K562 (cell line): ENCODE measurements around the gene SGSH. TPM values are rescaled to one million over a fixed set of nuclear protein-coding genes. Genes with fewer than 3 reads are reported as not detected.

Source experiments
- ARNT ChIP-seq, 2 experiments: fragments of 450-650 bp; IDR thresholded peaks; 2 replicates each; pipeline ENCODE4 v1.6.1; 2016; ENCODE audit warnings: mild to moderate bottlenecking in 1 of 2
- CCNT2 ChIP-seq: IDR thresholded peaks from 2 replicates; pipeline ENCODE4 v1.6.1; 2011; ENCODE audit warnings: borderline replicate concordance, low read depth, mild to moderate bottlenecking, moderate library complexity, mixed read lengths, low read length; ENCODE audit not compliant: insufficient read length; ENCODE audit errors: extremely low read depth
- ESRRA ChIP-seq: fragments of 450-650 bp; IDR thresholded peaks from 2 replicates; pipeline ENCODE4 v1.6.1; 2014; ENCODE audit warnings: low read depth, mild to moderate bottlenecking, moderate library complexity, borderline replicate concordance
- GABPA ChIP-seq: fragments of 200-800 bp; sonication (Bioruptor generic); conservative IDR thresholded peaks from 2 replicates; pipeline ENCODE4 v1.6.1; 2016; ENCODE audit warnings: low read depth, missing genetic modification characterization, missing compliant biosample characterization
- GMEB1 ChIP-seq: fragments of 250-450 bp; sonication (Bioruptor Pico); IDR thresholded peaks from 2 replicates; pipeline ENCODE4 v1.4.0; 2020; ENCODE audit warnings: mild to moderate bottlenecking
- MXI1 ChIP-seq: IDR thresholded peaks from 2 replicates; pipeline ENCODE4 v1.6.1; 2011; ENCODE audit warnings: low read depth, mild to moderate bottlenecking, improper control_type of control experiment, low read length
- MYC ChIP-seq, 2 experiments: fragments of 250-450 bp in 1 of 2; sonication (Bioruptor Pico) in 1 of 2; IDR thresholded peaks; 2 replicates each; pipeline versions ENCODE4 v1.5.1 to v1.6.1; 2012 to 2021; ENCODE audit warnings: low read depth in 2 of 2, borderline replicate concordance in 1 of 2, improper control_type of control experiment in 1 of 2, low read length in 1 of 2, mild to moderate bottlenecking in 1 of 2, moderate library complexity in 1 of 2
- polyA plus RNA-seq, 8 experiments: library from polyadenylated mRNA; depleted of rRNA in 4 of 8; stranded (reverse) in 5 of 8; unstranded in 3 of 8; fragments of >200 nt; fragmentation: Nextera tagmentation in 2 of 8; fragmentation: Illumina TruSeq in 1 of 8; extraction: Ambion mirVana in 2 of 8; extraction: Trizol in 1 of 8; gene quantifications; 2 replicates each; pipeline versions ENCODE4 v1.2.1 to v1.2.3, GENCODE V29; 2011 to 2014; ENCODE audit warnings: inconsistent platforms in 1 of 8, missing spikeins in 1 of 8
- total RNA-seq, 7 experiments: library from RNA; depleted of rRNA in 6 of 7; stranded (reverse); fragments of >200 nt in 6 of 7; fragmentation: Illumina TruSeq in 2 of 7; extraction: Trizol in 2 of 7; gene quantifications; 2 replicates each; pipeline versions ENCODE4 v1.2.1 to v1.2.3, GENCODE V29; 2011 to 2021; ENCODE audit warnings: low replicate concordance in 1 of 7
- TF ChIP-seq, protein P1 (sequence below): sonication (generic); formaldehyde crosslinking; IDR thresholded peaks from 2 replicates; pipeline ENCODE4 v1.9.0; 2022; ENCODE audit warnings: mild to moderate bottlenecking, missing genetic modification reagents
- TF ChIP-seq, protein P2 (sequence below): fragments of 450-650 bp; IDR thresholded peaks from 2 replicates; pipeline ENCODE4 v1.6.1; 2016

Gene SGSH
- total and polyA plus RNA-seq, 9 of the 15 experiments (the other 6 are each of a cell fraction or from before 2014, with no cell fraction given), result 0.25 to 15.7 (median 4.9) TPM

- peak; percentile 85; the same call in 1 of the 2 replicates for TF ChIP-seq ESRRA
- no peak for TF ChIP-seq GMEB1 (CRISPR knock-in tag)
- no peak for TF ChIP-seq MXI1
- peak; percentile 11 for TF ChIP-seq CCNT2
- TF ChIP-seq, protein P1, sequence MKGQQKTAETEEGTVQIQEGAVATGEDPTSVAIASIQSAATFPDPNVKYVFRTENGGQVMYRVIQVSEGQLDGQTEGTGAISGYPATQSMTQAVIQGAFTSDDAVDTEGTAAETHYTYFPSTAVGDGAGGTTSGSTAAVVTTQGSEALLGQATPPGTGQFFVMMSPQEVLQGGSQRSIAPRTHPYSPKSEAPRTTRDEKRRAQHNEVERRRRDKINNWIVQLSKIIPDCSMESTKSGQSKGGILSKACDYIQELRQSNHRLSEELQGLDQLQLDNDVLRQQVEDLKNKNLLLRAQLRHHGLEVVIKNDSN (CRISPR knock-in tag), result no peak
- 0 out of 4 replicates have a peak, but pooled peaks of 1 of the 2 experiments have one; percentile 49 for TF ChIP-seq ARNT (IDR thresholded peaks at IDR 0.05)
- TF ChIP-seq MYC (IDR thresholded peaks at IDR 0.05; ENCODE audit: low read depth, low read length), result peak; percentile 46; the same call in 1 of the 2 replicates
- TF ChIP-seq MYC (CRISPR knock-in tag; IDR thresholded peaks at IDR 0.05; ENCODE audit: borderline replicate concordance, low read depth), result no peak
- TF ChIP-seq, protein P2, sequence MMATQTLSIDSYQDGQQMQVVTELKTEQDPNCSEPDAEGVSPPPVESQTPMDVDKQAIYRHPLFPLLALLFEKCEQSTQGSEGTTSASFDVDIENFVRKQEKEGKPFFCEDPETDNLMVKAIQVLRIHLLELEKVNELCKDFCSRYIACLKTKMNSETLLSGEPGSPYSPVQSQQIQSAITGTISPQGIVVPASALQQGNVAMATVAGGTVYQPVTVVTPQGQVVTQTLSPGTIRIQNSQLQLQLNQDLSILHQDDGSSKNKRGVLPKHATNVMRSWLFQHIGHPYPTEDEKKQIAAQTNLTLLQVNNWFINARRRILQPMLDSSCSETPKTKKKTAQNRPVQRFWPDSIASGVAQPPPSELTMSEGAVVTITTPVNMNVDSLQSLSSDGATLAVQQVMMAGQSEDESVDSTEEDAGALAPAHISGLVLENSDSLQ, result peak; percentile 80
- peak; percentile 82 for TF ChIP-seq GABPA (tag)
Observed at GRCh38 chr17:80219013-80219762, 945 bp downstream of the SGSH start (continued).
